K562 (cell line): ENCODE results near the gene KCTD16. TPM values are rescaled to one million over a fixed set of nuclear protein-coding genes. Genes with fewer than 3 reads are reported as not detected.

ENCODE experiments used
- ATAC-seq: fragments of 200-7000 bp; cut with Tn5 transposase; 3 replicates; pipeline ENCODE4 v1.9.1; 2020; ENCODE audit warnings: moderate library complexity
- BruUV-seq: library from RNA; stranded (reverse); fragments of 400-500 nt; replicated peaks from 2 replicates; lab custom pipeline; 2021; lab: Mats Ljungman, UMichigan
- CTCF ChIA-PET: fragments of 300-600 bp; formaldehyde crosslinking; extraction: SDS; loops from one replicate; lab custom pipeline; 2021; ENCODE audit warnings: low intra/inter-chr PET ratio; lab: Yijun Ruan, JAX
- POLR2A ChIA-PET: fragments of 300-600, 350-650 bp; sonication (Branson Sonifier 250); formaldehyde crosslinking; extraction: SDS; loops from one replicate; lab custom pipeline; 2021; ENCODE audit warnings: antibody characterized with exemption, inconsistent platforms; lab: Yijun Ruan, JAX
- DNase-seq, 4 experiments: peaks; one replicate each; pipeline versions ENCODE4 v3.0.0 to v3.0.0-alpha.2; 2011 to 2018; ENCODE audit warnings: low spot score in 3 of 4, mixed read lengths in 3 of 4; ENCODE audit errors: extremely low read depth in 1 of 4
- FAIRE-seq: peaks from 2 replicates; lab custom pipeline; 2011; peaks lifted over from hg19 to GRCh38; lab: Jason Lieb, UNC
- H2AFZ ChIP-seq: 2 replicates; pipeline ENCODE4 v1.6.0; 2011; ENCODE audit warnings: low read depth, low read length, control low read depth, inconsistent platforms
- H3K27ac ChIP-seq: fragments of 200-600 bp; 3 replicates; pipeline ENCODE4 v1.8.0; 2011; ENCODE audit warnings: low read depth, mild to moderate bottlenecking, control low read depth, inconsistent platforms, low read length, moderate library complexity, mixed read lengths; ENCODE audit errors: extremely low read depth
- H3K27me3 ChIP-seq, 2 experiments: fragments of 300-600 bp in 1 of 2; 2 replicates in 1 of 2; 3 replicates in 1 of 2; pipeline versions ENCODE4 v1.6.0 to v1.8.0; 2011; ENCODE audit warnings: inconsistent platforms in 2 of 2, low read length in 2 of 2, mild to moderate bottlenecking in 1 of 2, mixed read lengths in 1 of 2, moderate library complexity in 1 of 2; ENCODE audit not compliant: control insufficient read depth in 2 of 2, insufficient read depth in 2 of 2
- H3K36me3 ChIP-seq: fragments of 300-600 bp; 3 replicates; pipeline ENCODE4 v1.8.0; 2011; ENCODE audit warnings: mild to moderate bottlenecking, low read length, inconsistent platforms; ENCODE audit not compliant: control insufficient read depth, insufficient read depth
- H3K4me1 ChIP-seq, 2 experiments: fragments of 200-600 bp in 1 of 2; replicated peaks in 1 of 2; 2 replicates in 1 of 2; 3 replicates in 1 of 2; pipeline versions ENCODE4 v1.5.1 to v1.8.0; 2011; ENCODE audit warnings: inconsistent platforms in 2 of 2, low read length in 2 of 2, mild to moderate bottlenecking in 1 of 2, mixed read lengths in 1 of 2, moderate library complexity in 1 of 2; ENCODE audit not compliant: control insufficient read depth in 2 of 2, insufficient read depth in 2 of 2
- H3K4me2 ChIP-seq: 2 replicates; pipeline ENCODE4 v1.6.1; 2011; ENCODE audit warnings: low read length, control low read depth, inconsistent platforms, mixed read lengths; ENCODE audit not compliant: insufficient read depth
- H3K4me3 ChIP-seq: fragments of 200-600 bp; sonication (generic), shearing (Covaris generic); 2 replicates; pipeline ENCODE4 v1.5.1; 2016; ENCODE audit warnings: control low read depth, inconsistent platforms
- H3K79me2 ChIP-seq: fragments of 200-600 bp; 3 replicates; pipeline ENCODE4 v1.8.0; 2011; ENCODE audit warnings: low read length, inconsistent platforms; ENCODE audit not compliant: control insufficient read depth, insufficient read depth
- H3K9ac ChIP-seq, 2 experiments: 2 replicates each; pipeline versions ENCODE4 v1.6.0 to v1.6.1; 2011; ENCODE audit warnings: low read depth in 2 of 2, low read length in 2 of 2, control low read depth in 1 of 2, inconsistent platforms in 1 of 2, mild to moderate bottlenecking in 1 of 2, mixed read lengths in 1 of 2; ENCODE audit not compliant: insufficient read depth in 1 of 2
- H3K9me1 ChIP-seq: one replicate; pipeline ENCODE4 v1.6.0; 2011; ENCODE audit warnings: inconsistent platforms, mild to moderate bottlenecking, low read length, moderate library complexity; ENCODE audit not compliant: control insufficient read depth, insufficient read depth
- H3K9me3 ChIP-seq: replicated peaks from 2 replicates; pipeline ENCODE4 v1.5.1; 2011; ENCODE audit warnings: low read depth, low read length, inconsistent platforms; ENCODE audit not compliant: control insufficient read depth, insufficient read depth
- H4K20me1 ChIP-seq: replicated peaks from 2 replicates; pipeline ENCODE4 v1.6.1; 2011; ENCODE audit warnings: low read length, inconsistent platforms, mixed read lengths; ENCODE audit not compliant: control insufficient read depth, insufficient read depth
- ADNP ChIP-seq: fragments of 200-800 bp; sonication (Bioruptor generic); IDR thresholded peaks from 2 replicates; pipeline ENCODE4 v1.6.1; 2016; ENCODE audit warnings: missing genetic modification characterization, missing compliant biosample characterization
- BHLHE40 ChIP-seq: IDR thresholded peaks from 2 replicates; pipeline ENCODE4 v1.6.1; 2011; ENCODE audit warnings: low read length, improper control_type of control experiment
- FOXA1 ChIP-seq: fragments of 450-650 bp; IDR thresholded peaks from 2 replicates; pipeline ENCODE4 v1.6.1; 2016; ENCODE audit warnings: mild to moderate bottlenecking, borderline replicate concordance
- HNRNPLL ChIP-seq: fragments of 200-400 bp; formaldehyde crosslinking; IDR thresholded peaks from 2 replicates; pipeline ENCODE4 v1.6.1; 2017; ENCODE audit warnings: low read length, low read depth, mild to moderate bottlenecking; ENCODE audit not compliant: poor library complexity, severe bottlenecking
- MCM2 ChIP-seq: fragments of 450-650 bp; IDR thresholded peaks from 2 replicates; pipeline ENCODE4 v1.6.1; 2017; ENCODE audit warnings: low read depth, mild to moderate bottlenecking
- MED1 ChIP-seq: sonication (generic); formaldehyde crosslinking; IDR thresholded peaks from 2 replicates; pipeline ENCODE4 v1.8.1; 2023; ENCODE audit warnings: missing genetic modification reagents, borderline replicate concordance
- RBFOX2 ChIP-seq: fragments of 200-400 bp; formaldehyde crosslinking; IDR thresholded peaks from 2 replicates; pipeline ENCODE4 v1.6.1; 2017; ENCODE audit warnings: low read depth, mild to moderate bottlenecking, low read length, moderate library complexity
- SMAD4 ChIP-seq: fragments of 250-450 bp; sonication (Bioruptor Pico); conservative IDR thresholded peaks from 2 replicates; pipeline ENCODE4 v1.8.0; 2021; ENCODE audit warnings: inconsistent platforms, mild to moderate bottlenecking, moderate library complexity
- TSC22D4 ChIP-seq: fragments of 450-650 bp; IDR thresholded peaks from 2 replicates; pipeline ENCODE4 v1.6.1; 2016; ENCODE audit warnings: missing genetic modification characterization, missing biosample characterization, control low read depth
- ZBTB34 ChIP-seq: fragments of 250-450 bp; sonication (Bioruptor Pico); IDR thresholded peaks from 2 replicates; pipeline ENCODE4 v1.8.0; 2021; ENCODE audit warnings: mild to moderate bottlenecking, moderate library complexity
- ZNF639 ChIP-seq, 2 experiments: fragments of 200-800 bp in 1 of 2; sonication (Bioruptor generic) in 1 of 2; sonication (generic) in 1 of 2; formaldehyde crosslinking in 1 of 2; IDR thresholded peaks in 1 of 2; conservative IDR thresholded peaks in 1 of 2; 2 replicates each; pipeline versions ENCODE4 v1.5.0 to v1.6.1; 2016 to 2020; ENCODE audit warnings: missing compliant biosample characterization in 1 of 2, missing genetic modification characterization in 1 of 2, missing genetic modification reagents in 1 of 2
- WGBS: fragments of 100-300 bp; shearing (Covaris generic); methylation state at CpG from one replicate; pipeline ENCODE4 v1.1.6; 2016; ENCODE audit warnings: low coverage, mixed read lengths; ENCODE audit not compliant: insufficient coverage; ENCODE audit errors: missing lambda C conversion rate; 5-methylcytosine and 5-hydroxymethylcytosine counted together
- in situ Hi-C: fragments of 300-500 bp; cut with MboI; formaldehyde crosslinking; loops from 4 replicates; pipeline ENCODE4 v1.15.0; 2018; ENCODE audit warnings: inconsistent platforms, mixed read lengths
- intact Hi-C: fragments of 100-400 bp; cut with micrococcal nuclease; formaldehyde crosslinking; loops from 2 replicates; pipeline ENCODE4 v1.14.2; 2022
- polyA plus RNA-seq, 8 experiments: library from polyadenylated mRNA; depleted of rRNA in 4 of 8; stranded (reverse) in 5 of 8; unstranded in 3 of 8; fragments of >200 nt; fragmentation: Nextera tagmentation in 2 of 8; fragmentation: Illumina TruSeq in 1 of 8; extraction: Ambion mirVana in 2 of 8; extraction: Trizol in 1 of 8; gene quantifications; 2 replicates each; pipeline versions ENCODE4 v1.2.1 to v1.2.3, GENCODE V29; 2011 to 2014; ENCODE audit warnings: inconsistent platforms in 1 of 8, missing spikeins in 1 of 8
- total RNA-seq, 7 experiments: library from RNA; depleted of rRNA in 6 of 7; stranded (reverse); fragments of >200 nt in 6 of 7; fragmentation: Illumina TruSeq in 2 of 7; extraction: Trizol in 2 of 7; gene quantifications; 2 replicates each; pipeline versions ENCODE4 v1.2.1 to v1.2.3, GENCODE V29; 2011 to 2021; ENCODE audit warnings: low replicate concordance in 1 of 7

KCTD16 gene
- total and polyA plus RNA-seq, 9 of the 15 experiments (the other 6 are each of a cell fraction or from before 2014, with no cell fraction given), result 0.04 TPM; not detected in 8

- Histone ChIP-seq H3K79me2 (peaks cover 40% of the 10 kb centered on the region), H3K4me2 (peak overlapping the region; percentile 95), H3K4me3 (peak overlapping the region; percentile 96), H3K27ac (peak overlapping the region; percentile 87), H3K4me1 (peaks cover 0 to 9% of the 10 kb centered on the region in 2 experiments; a peak in 2 of 5 replicates), H3K36me3 (peaks cover 46% of the 10 kb centered on the region), H3K9me1 (no peaks in the 10 kb centered on the region), H4K20me1 (no peaks in the 10 kb centered on the region), H3K9ac (peak overlapping the region; percentile 91 to 98), H3K27me3 (no peaks in the 10 kb centered on the region; a peak in 1 of 5 replicates), H3K9me3 (no peaks in the 10 kb centered on the region), H2AFZ (peak overlapping the region; percentile 100)
- CTCF ChIA-PET, result no interaction called here
- in situ Hi-C loops, result no loop called here
- peak; percentile 59 for FAIRE-seq
- intact Hi-C loops, result loop anchor here (10.0 kb wide), 1 partner anchor 755 kb away; no protein-coding TSS in a partner anchor
- TF ChIP-seq HNRNPLL, result peak; percentile 92
- TF ChIP-seq ZNF639 (CRISPR knock-in tag; conservative IDR thresholded peaks at IDR 0.05 in 1 of 2, IDR thresholded peaks at IDR 0.05 in 1 of 2), result no peak
- DNase-seq, result no peak
- 3% methylated on average over 12 of the region's 12 CpGs for WGBS
- POLR2A ChIA-PET, result interaction anchor here (0.7 to 1.7 kb wide), 5 partner anchors 9 to 1676 kb away, joined by 3 to 7 read pairs (median 3); no protein-coding TSS in a partner anchor
- ATAC-seq, result peak; percentile 13
- BruUV-seq, result TSS peak; percentile 65
Observed at GRCh38 chr5:144169904-144170275, 783 bp upstream of the KCTD16 start.

- Histone ChIP-seq H3K9me1 (no peaks in the 10 kb centered on the region), H3K36me3 (peaks cover 11% of the 10 kb centered on the region; the same call in 2 of the 3 replicates), H3K4me3 (no peak overlapping the region), H3K9me3 (no peaks in the 10 kb centered on the region), H3K27me3 (no peaks in the 10 kb centered on the region; a peak in 1 of 5 replicates)
- intact Hi-C loops, result loop anchor here (10.0 kb wide), 1 partner anchor 759 kb away; no protein-coding TSS in a partner anchor
- TF ChIP-seq BHLHE40 (no peak), TSC22D4 (tag) (no peak), ADNP (tag) (no peak), RBFOX2 (no peak), FOXA1 (no peak), MED1 (no peak), MCM2 (no peak), ZBTB34 (CRISPR knock-in tag) (no peak), SMAD4 (CRISPR knock-in tag) (no peak)
- TF ChIP-seq, all 486 proteins: peak for 0
- DNase-seq (no peak), FAIRE-seq (no peak), ATAC-seq (no peak)
- BruUV-seq, result no TSS peak
- CTCF ChIA-PET, result no interaction called here
- H3K27ac ChIP-seq, result no peak overlapping the region
- H3K79me2 ChIP-seq, result peaks cover 17% of the 10 kb centered on the region
- H3K4me2 ChIP-seq, result no peak overlapping the region
- H3K4me1 ChIP-seq, result peaks cover 0 to 8% of the 10 kb centered on the region in 2 experiments; a peak in 2 of 5 replicates
- in situ Hi-C loops, result no loop called here
- H4K20me1 ChIP-seq, result no peaks in the 10 kb centered on the region
- POLR2A ChIA-PET, result no interaction called here
- H3K9ac ChIP-seq, result no peak overlapping the region
- 0% methylated on average over 3 of the region's 3 CpGs for WGBS
- H2AFZ ChIP-seq, result no peak overlapping the region
Observed at GRCh38 chr5:144173766-144174165, 3.1 kb downstream of the KCTD16 start.
